ENCODE measurements around the gene IER5. TPM values are rescaled to one million over a fixed set of nuclear protein-coding genes. Genes with fewer than 3 reads are reported as not detected.

Gene IER5
- total and polyA plus RNA-seq, 5 experiments from 2014 or later = 2.5 to 19.6 (median 9.4) TPM

Other genes with a start within 250 kb of the IER5 start
- gene KIAA1614, start 175.8 kb upstream of the IER5 start, total RNA-seq = under 1 TPM; 0.18 to 0.33 TPM
- gene KIAA1614, start 175.8 kb upstream of the IER5 start, polyA plus RNA-seq = under 1 TPM in 2 of 3 donors, not detected in 1; 0.04 to 0.05 TPM
- 10 to 100 TPM; 18.4 to 18.9 TPM for gene STX6, start 65.8 kb upstream of the IER5 start, total RNA-seq
- gene STX6, start 65.8 kb upstream of the IER5 start, polyA plus RNA-seq = 1 to 10 TPM; 7.0 to 9.1 (median 8.3) TPM
- 10 to 100 TPM; 26.5 to 28.8 TPM for gene MR1, start 54.7 kb upstream of the IER5 start, total RNA-seq
- gene MR1, start 54.7 kb upstream of the IER5 start, polyA plus RNA-seq = 10 to 100 TPM; 27.8 to 35.5 (median 33.4) TPM

All from naive thymus-derived CD8-positive, alpha-beta T cell (primary cell).